Stimulated activated CD4-positive, alpha-beta T cell treated with anti-CD3 and anti-CD28 coated beads, Interleukin-1b, Interleukin-23, amount 100 ng/mL, for 4 hours (primary cell): ENCODE results near the gene MPP2.
A peak's percentile ranks its signal among the peaks of the same experiment; 100 is the strongest.
"Not testable (repeated sequence)": the region's sequence is repeated elsewhere in the genome, so short reads cannot be mapped to it uniquely, and the experiment has no call there.

Source experiments
- DNase-seq, 2 donors: peaks; one replicate each; pipeline ENCODE4 v3.0.0-alpha.2; 2020; ENCODE audit warnings: low read depth in 2 of 2

Gene MPP2, protein sequence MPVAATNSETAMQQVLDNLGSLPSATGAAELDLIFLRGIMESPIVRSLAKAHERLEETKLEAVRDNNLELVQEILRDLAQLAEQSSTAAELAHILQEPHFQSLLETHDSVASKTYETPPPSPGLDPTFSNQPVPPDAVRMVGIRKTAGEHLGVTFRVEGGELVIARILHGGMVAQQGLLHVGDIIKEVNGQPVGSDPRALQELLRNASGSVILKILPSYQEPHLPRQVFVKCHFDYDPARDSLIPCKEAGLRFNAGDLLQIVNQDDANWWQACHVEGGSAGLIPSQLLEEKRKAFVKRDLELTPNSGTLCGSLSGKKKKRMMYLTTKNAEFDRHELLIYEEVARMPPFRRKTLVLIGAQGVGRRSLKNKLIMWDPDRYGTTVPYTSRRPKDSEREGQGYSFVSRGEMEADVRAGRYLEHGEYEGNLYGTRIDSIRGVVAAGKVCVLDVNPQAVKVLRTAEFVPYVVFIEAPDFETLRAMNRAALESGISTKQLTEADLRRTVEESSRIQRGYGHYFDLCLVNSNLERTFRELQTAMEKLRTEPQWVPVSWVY

DNA sequence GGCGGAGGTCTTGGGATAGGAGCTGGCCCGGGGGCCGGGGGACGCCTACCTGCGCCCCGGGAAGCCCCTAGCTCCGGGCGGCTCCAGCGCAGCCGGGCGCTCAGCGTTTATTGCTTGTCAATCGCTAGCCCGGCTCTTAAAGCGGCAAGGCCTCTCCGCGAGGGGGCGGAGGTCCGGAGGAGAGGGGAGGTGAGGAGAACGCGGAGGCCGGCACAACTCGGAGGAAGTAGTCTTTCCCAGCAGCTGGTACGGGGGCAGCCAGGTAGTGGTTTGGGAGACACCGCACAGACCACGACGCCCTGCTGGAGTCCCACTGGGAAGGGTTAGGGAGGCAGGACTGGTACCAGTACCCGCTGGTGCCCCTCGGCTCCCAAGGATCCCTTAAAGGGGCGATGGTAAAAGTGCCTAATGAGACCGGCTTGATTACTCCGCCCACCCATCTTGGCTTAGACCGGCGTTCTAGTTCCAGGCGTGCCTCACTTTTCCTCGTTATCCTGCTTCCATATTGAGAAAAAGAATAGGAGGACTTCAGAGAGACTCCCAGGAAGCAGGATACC, at the start of gene MPP2:
TSS of gene MPP2 (minus strand) at position 112 of the 557 bp plus-strand sequence. CDS start 3,076 bp downstream, outside the sequence.
- DNase-seq = peak in 1 of 2 donors; percentile 36

DNA sequence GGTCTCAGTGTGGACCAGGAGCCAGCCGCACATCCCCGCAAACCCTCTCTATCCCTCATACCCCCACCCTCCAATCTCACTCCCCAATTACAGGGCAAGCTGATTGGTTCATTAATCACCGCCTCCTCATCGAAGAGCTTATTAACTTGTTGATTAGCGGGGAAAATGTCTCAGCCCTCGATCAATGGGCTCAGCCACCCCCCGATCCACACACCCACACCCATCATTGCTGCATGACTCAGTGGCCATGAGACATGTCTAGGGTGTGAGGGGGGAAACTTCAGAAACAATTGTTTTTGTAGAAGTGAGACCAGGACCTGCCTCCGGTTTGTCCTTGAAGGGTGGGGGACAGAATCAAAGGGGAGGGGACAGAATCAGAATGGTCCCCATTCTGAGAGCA, 48.9 kb upstream of the MPP2 start:
- DNase-seq = no peak

DNA sequence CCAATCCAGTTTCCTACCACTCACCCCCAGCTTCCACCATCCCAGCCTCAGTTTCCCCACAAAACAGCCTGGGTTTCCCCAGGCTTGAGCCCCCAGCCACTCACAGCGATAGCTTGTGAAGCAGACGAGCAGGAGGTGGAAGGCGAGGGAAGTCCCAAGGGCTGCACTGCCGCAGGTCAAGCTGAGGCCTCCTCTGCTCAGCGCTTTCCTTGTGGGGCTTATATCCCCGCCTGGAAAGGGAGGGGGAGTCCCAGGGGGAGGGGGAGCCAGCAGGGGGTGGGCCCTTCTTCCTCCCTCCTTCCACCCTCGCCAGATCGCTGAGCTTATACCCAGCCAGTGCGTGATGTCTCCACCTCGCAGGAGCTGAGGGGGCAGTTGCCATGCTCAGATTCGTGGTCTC, 46.4 kb upstream of the MPP2 start, which contains the start of gene PYY:
TSS of gene PYY (minus strand) at position 195 of the 400 bp plus-strand sequence. CDS start 457 bp downstream, outside the sequence.
- DNase-seq = no peak

DNA sequence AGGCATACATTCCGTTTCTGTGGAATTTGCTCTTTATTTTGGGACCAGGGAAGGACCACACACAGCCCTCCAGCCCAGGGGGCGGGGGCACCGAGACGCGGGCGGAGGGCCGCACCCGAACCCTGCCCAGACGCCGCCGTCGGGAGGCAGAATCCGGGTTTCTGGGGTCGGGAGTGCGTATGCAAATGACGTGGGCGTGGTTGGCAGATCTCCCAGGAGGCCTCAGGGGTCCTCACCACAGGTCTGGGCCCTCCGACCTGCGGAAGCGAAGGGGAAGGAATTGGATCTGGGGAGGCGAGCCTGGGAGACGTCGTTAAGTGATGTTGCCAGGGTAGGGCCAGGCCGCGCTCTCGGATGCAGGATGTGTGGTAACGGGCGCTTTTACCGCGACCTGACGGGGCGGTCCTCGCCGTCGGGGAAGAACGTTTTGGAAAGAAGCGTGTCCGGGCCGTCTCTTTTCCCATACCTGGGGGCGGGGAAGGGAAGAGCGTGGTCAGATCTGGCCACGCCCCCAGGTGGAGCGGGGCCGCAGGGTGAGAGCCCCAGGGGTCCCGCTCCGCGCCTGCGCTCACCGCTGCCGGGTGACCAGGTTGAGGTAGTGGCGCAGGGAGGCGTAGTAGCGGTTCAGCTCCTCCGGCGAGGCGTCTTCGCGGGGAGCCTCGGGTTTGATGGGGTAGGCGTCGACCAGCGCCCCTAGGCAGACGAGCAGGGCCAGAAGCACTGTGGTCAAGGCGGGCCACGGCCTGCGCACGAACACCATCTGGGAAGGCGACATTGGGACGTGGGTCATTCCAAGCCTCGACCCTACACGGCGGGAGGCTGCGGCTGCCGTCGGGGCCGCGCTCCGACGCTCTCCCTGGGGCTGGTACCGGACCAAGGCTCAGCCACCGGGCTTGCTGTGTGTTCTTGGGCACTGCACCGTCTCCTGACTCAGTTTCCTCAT, 45.7 kb upstream of the MPP2 start:
- DNase-seq = no peak

DNA sequence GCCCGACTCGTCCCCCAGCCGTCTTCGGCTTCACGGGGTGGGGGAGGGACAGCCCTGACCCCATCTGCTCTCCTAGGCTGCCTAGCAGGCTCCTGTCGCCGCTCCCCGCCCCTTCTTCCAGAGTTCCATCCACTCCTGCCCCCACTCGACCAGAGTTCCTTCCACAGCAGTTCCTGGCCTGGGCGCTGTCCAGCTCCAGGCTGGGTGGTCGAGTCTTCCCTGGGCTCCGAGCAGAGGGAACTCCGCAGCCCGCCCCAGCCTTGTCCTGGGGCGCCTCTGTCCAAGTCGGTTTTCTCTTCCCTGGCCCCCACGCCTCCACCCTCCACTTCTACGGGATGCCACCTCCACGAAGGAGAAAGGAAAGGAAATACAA, 45.0 kb upstream of the MPP2 start:
- DNase-seq = no peak

DNA sequence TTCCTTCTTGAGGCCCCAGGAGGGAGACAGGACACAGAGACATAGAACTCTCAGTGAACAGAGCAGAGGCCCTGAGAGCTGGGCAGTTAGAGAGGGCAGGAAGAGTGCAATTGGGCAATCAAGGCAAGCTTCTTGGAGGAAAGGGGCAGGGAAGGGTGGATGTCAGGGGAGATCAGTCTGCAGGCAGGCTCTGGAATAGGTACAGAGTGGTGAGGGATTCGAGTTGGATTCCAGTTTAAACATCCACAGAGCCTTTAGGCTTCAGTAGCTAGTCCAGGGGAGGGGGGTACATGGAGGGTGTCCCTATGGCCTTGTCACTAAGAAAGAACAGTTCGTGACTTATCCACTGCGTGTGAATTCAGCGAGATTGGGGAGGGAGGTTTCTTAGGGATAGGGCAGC, 44.4 kb upstream of the MPP2 start:
- no peak for DNase-seq

DNA sequence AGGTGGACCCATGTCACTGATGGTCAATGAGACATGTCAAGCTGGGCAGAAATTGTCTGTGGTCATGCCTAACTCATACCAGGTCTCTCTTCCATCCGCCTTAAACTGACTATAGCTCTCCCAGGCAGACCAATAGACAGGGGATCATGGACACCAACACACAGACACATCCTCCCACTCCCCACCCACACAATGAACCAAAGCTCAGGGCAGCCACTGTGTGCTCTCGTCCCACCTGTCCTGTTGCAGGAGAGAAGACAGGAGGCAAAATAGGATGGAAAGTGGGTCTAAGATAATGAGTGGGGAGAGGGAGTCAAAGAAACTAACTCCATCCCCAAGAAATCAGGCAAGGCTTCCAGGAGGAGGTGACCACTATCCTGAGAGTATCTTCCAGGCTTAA, 43.2 kb upstream of the MPP2 start:
- DNase-seq = no peak

DNA sequence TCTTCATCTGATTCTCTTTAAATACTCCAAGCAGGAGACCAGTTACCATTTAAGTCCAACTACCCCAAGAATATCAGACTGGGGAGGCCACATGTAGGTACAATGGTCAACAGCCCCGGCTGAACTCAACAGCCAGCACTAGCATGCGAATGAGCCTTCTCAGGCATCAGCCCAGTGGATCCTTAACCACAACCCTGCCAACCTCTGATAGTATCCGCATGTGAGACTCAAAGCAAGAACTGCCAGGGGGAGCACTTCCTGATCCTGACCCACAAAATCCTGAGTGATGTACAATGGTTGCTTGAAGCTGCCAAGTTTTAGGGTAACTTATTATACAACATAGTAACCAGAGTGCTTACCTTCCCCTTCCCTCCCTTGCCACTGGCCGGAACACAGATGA, 42.4 kb upstream of the MPP2 start:
- no peak for DNase-seq

DNA sequence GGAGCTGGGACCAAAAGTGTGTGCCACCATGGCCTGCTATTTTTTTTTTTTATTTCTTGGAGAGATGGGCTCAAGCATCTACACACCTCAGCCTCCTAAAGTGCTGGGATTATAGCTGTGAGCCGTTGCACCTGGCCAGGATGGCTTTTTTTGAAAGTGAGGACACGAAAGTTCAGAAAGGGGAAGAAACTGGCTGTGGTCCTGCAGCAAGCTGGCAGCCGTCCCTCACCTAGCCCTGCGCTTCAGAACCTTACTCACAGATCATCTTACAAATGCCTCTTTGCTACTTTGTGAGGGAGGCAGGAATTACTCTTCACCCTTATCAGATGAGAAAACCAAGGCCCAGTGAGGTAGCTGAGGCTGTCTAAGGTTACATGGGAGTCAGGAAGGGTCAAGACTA, 39.4 kb upstream of the MPP2 start:
- no peak for DNase-seq

DNA sequence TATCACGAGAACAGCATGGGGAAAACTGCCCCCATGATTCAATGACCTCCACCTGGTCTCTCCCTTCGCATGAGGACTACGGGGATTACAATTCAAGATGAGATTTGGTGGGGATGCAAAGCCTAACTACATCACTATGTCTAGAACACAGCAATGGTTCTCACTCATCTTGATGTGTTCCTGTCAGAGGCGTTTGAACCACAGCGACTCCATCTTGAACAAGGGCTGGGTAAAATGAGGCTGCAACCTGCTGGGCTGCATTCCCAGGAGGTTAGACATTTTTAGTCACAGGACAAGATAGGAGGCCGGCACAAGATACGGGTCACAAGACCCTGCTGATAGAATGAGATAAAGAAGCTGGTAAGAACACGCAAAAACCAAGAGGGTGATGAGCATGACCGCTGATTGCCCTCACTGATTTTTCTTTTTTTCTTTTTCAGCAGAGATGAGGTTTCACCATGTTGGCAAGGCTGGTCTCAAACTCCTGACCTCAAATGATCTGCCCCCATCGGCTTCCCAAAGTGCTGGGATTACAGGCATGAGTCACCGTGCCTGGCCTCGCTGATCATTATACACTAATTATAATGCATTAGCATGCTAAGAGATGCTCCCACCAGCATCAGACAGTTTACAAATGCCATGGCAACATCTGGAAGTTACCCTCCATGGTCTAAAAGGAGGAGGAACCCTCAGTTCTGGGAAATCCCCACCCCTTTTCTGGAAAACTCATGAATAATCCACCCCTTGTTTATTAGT, 37.9 kb upstream of the MPP2 start:
- no peak for DNase-seq

DNA sequence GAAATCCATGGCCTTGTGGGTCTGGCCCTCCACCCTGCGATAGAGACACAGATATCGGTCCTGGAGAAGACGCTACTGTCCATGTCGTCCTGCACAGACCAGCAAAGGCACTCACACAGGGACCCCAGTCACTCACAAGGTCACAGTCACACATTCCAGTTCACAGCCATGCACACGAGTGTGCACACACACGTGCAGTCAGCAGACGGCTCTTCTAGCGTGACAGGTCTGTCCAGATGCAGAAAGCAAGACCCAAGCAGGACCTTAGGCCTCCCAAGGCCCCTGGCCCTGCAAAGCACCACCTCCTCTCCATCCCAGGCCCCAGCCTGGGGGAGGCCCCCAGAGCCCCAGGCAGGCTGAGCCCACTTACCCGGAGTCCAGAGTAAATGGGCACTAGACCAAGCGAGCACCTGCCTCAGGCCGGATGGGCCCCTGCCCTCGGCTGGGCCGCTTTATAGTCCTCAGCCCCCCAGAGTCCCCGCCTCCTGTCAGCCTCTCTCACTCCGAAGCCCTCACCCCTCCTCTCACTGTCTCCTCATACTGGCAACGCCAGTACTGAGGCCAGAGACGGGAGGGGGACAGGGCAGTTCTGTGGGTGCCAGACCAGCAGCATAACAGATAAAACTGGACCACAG, 34.8 kb upstream of the MPP2 start, which contains the start of gene PPY:
TSS of gene PPY (minus strand) at position 426 of the 635 bp plus-strand sequence. CDS start 822 bp downstream, outside the sequence.
- no peak for DNase-seq

DNA sequence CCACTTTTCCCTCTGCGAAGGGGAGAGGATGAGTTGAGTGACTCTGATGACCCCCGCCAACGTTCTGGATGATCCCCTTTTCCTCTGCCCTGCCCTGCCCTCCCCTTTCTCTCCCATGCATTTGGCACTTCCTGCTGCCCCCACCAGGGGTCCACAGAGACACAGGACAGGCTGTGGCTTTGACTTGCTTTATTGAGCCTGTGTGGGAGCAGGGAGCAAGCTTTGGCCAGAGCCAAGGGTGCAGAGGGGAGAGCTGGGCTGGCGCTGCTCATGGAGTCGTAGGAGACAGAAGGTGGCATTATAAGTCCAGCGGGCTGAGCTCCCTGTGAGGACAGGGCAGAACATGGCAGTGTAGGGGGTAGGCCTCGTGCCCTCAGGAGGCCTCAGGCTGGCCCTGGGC, 33.3 kb upstream of the MPP2 start:
- no peak for DNase-seq

DNA sequence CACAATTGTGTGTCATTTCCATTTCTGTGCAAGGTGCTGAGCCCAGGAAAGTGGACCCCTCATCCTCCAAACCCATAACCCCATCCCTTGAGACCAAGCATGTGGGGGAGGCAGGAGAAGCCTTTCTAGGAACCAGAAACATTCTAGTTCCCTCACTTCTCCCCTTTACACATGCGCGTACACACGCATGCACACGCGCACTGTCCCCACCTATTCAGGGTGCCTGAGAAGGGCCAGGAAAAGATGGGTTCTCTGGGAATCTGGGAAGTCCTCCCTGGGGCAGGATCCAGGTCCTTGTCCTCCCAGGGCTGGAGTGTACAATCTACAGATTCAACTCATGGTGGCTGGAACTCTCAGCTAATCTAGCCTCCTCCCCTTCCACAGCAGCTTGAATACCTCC, 32.5 kb upstream of the MPP2 start:
- DNase-seq = no peak

DNA sequence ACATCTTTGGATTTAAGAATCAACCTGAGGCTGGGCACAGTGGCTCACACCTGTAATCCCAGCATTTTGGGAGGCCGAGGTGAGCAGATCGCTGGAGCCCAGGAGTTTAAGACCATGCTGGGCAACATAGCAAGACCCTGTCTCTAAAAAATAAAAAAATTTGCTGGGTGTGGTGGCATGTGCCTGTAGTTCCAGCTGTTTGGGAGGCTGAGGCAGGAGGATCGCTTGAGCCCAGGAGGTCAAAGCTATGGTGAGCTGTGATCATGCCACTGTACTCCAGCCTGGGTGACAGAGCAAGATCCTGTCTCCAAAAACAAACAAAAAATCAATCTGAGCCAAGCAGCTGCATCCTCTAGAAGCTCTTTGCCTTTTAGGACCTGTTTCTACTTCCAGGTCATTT, 32.1 kb upstream of the MPP2 start:
- not testable (repeated sequence) for DNase-seq

DNA sequence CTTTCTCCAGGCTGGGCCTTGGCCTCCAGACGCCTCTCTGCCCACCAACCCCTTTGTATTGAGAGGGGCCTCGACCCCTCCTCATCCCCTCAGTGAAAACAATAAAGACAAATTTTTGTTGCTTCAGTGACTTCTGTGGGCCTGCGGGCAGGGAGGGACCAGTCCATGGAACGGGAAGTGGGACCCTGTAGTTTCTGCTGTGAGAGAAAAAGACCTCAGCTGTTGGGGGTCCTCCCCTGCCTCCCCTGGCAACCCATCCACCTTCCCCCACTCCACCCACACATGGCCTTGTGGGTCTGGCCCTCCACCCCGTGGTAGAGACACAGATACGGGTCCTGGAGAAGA, 31.5 kb upstream of the MPP2 start:
- DNase-seq = no peak

DNA sequence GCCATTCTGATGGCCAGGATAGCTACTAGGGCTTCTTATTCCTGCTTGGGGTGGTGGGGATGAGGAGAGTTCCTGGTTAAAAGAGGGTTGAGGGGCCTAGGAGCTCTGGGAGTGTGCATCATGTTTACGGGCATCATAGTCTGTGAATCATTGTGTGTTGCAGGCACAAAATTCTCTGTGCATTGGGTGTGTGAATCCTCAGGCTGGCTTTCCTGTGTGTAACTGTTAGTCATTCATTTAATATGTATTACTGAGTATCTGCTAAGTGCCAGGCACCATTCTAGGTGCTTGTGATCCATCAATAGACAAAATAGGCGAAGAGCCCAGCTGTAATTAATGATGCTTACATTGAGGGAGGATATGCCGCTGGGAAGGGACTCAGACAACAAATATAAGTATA, 29.1 kb upstream of the MPP2 start:
- no peak for DNase-seq

DNA sequence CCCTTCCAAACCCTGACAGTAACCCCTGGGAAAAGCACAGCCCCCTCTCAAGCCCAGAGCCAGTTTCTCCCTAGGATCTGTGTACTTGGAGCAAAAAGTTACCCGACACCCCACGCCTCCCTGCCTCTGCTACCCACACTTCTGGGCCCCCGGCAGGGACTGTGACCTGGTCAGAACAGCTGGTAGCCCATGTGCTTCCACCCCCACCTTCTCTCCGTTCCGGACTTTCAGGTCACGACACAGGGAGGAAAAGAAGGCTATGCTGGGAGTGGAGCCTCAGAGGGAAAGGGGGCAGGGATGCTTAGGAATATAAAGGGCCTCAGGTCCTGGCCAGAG, 28.6 kb upstream of the MPP2 start:
- no peak for DNase-seq

DNA sequence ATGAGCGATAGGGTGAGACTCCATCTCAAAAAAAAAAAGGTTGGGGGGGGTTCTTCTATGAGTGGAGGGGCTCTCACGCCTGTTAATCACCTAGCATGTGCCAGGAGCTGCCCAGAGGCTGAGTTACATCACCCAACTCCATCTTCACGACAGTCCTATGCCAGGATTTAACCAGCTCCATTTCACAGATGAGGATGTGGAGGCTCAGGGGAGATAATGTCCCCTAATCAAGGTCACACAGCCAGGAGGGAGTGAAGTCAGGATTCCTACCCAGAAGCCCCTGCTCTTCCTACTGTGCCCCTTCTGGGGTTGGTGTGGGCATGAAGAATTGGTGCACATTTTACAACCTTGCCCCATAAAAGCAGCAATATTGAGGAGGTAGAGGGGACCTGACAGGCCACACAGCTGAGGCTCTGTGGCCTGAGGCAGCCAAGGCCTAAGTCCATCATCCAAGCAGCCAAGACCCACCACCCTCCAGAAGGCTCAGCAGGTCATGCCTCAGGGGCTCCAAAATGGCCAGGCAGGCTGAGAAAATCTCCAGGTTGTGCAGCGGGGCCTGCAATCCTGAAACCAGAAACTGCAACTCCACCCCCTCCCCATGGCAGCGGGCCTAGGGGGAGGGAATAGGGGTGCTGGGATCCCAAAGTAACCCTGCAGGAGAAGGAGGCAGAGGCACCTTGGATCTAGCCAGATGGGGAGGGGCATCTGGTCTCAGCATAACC, 28.0 kb upstream of the MPP2 start:
- DNase-seq = no peak

DNA sequence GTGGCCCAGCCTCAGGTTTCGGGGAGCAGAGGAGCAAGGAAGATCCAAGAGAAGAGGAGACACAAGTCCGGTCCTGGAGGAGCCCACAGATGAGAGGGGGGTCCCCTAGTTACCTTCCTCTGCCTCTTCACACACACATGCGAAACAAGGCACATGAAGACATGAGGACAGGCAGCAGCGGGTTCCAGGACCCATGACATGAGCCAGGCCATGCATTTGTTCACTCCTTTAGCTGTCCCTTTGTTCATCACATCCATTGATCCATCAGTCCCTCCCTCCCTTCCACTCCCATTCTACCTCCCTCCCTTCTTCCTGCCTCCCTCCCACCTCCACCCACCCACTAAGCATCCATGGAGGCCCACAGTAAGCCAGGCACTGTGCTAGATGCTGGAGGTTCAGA, 25.6 kb upstream of the MPP2 start:
- DNase-seq = no peak

DNA sequence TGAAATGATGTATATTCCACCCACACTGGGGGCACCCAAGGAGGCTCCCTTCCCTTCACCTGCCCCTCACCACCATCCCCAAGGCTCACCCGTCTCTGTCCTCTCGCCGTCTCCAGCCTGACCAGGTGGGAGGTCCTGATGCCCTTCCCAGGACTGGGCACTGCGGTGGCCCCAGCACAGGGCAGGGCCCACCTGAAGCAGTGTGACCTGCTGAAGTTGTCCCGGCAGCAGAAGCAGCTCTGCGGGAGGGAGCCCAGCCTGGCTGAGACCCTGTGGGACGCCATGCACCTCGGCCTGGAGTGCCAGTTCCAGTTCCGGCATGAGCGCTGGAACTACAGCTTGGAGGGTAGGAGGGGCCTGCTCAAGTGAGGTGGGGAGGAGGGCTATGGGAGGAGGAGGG, 25.0 kb upstream of the MPP2 start:
- no peak for DNase-seq
